ENCODE data around the gene UMAD1.

- TF ChIP-seq CTCF (IDR thresholded peaks at IDR 0.05; ENCODE audit: insufficient read depth, low read length) (no peak), GABPA (IDR thresholded peaks at IDR 0.05; ENCODE audit: low read depth) (no peak), POLR2AphosphoS5 (IDR thresholded peaks at IDR 0.05; ENCODE audit: low read depth) (no peak)
These were observed 101.7 kb downstream of the UMAD1 start for GRCh38 chr7:7742223-7742622.

Data from HL-60 (cell line).